Body of pancreas (tissue), 4 donors: ENCODE measurements around the gene D2HGDH. TPM values are rescaled to one million over a fixed set of nuclear protein-coding genes. Genes with fewer than 3 reads are reported as not detected.

Experiments used
- ATAC-seq: fragments of 150-250 bp; one replicate; pipeline ENCODE4 v1.9.1; 2016
- DNase-seq, 4 donors: peaks; one replicate each; pipeline ENCODE4 v3.0.0-alpha.2; 2019
- H3K27ac ChIP-seq, 4 donors: fragments of 200-600 bp; sonication (generic); 1 replicate in 3 of 4; 2 replicates in 1 of 4; pipeline versions ENCODE4 v1.5.1 to v1.6.1; 2016 to 2019; ENCODE audit warnings: mild to moderate bottlenecking in 1 of 4, mixed read lengths in 1 of 4, moderate library complexity in 1 of 4
- H3K27me3 ChIP-seq, 2 donors: fragments of 200-600 bp; sonication (generic); one replicate each; pipeline ENCODE4 v1.6.0; 2016; ENCODE audit warnings: mild to moderate bottlenecking in 1 of 2
- H3K36me3 ChIP-seq, 2 donors: fragments of 200-600 bp; sonication (generic); replicated peaks in 1 of 2; 2 replicates each; pipeline ENCODE4 v1.5.1; 2016; ENCODE audit warnings: low read depth in 2 of 2; ENCODE audit not compliant: insufficient read depth in 1 of 2
- H3K4me1 ChIP-seq: fragments of 200-600 bp; sonication (generic); one replicate; pipeline ENCODE4 v1.6.0; 2016
- H3K4me3 ChIP-seq, 2 donors: fragments of 200-600 bp; sonication (generic); 1 replicate in 1 of 2; 2 replicates in 1 of 2; pipeline ENCODE4 v1.5.1; 2016 to 2019
- H3K9me3 ChIP-seq, 3 donors: fragments of 200-600 bp; sonication (generic); 1 replicate in 2 of 3; 2 replicates in 1 of 3; pipeline ENCODE4 v1.5.1; 2016
- POLR2A ChIP-seq, 3 donors: fragments of 450-650 bp; IDR thresholded peaks; one replicate each; pipeline ENCODE4 v1.6.1; 2016; ENCODE audit warnings: antibody characterized with exemption in 3 of 3, mild to moderate bottlenecking in 2 of 3
- WGBS, 2 donors: methylation state at CpG; one replicate each; pipeline ENCODE4 v1.1.5; 2017; 5-methylcytosine and 5-hydroxymethylcytosine counted together
- intact Hi-C: fragments of 100-400 bp; cut with DNase I; formaldehyde crosslinking; loops from one replicate; pipeline ENCODE4 v1.15.1; 2023
- total RNA-seq, 2 donors: library from RNA; depleted of rRNA; stranded (reverse); fragments of >200 nt; gene quantifications; one replicate each; pipeline ENCODE4 v1.1.0, GENCODE V29; 2016
- TF ChIP-seq, protein P1 (sequence below), 7 experiments: fragments of 450-650 bp in 4 of 7; fragments of 200-600 bp in 3 of 7; sonication (generic) in 3 of 7; IDR thresholded peaks; one replicate each; pipeline ENCODE4 v1.5.1; 2016 to 2019; ENCODE audit warnings: antibody characterized with exemption in 7 of 7

The D2HGDH gene
- total RNA-seq, 2 donors from 2014 or later: 27.0 to 42.5 TPM

DNA sequence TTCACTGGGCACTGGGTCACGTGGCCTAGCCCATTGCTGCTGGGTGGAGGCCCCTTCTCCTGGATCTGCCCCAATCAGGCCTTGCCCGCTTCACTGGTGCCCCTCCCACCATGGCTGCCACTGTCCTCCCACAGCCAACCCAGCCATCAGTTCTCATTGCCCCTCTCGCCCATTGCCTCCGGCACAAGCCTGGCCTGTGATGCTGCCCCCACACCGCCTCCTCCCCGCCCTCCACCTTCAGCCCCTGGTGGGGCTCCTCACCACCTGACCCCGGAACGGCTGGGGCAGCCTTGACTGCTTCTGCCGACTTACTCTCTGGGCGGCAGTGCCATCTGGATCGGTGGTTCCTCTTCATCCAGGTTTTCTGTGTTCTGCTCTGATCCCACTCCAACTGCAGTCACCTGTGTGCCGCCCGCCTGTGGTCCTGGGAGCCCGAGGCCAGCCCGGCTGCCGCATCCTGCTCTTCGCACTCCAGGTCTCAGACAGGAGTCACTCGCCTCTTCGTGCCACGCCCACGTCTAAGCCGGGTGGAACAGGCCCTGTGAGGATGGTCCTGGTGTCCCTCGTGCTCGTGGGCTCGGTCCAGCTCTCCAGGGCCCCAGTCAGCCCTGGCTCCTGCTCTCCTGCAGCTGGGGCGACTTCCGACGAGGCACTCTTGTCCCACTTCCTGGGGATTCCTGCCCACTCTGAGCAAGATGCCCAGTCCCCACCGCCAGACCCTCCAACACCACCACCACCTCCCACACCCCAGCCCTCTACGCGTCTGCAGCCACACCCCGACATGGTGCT is 14.2 kb downstream of the D2HGDH start:
- TF ChIP-seq POLR2A (IDR thresholded peaks at IDR 0.05): no peak
- TF ChIP-seq, protein P1, sequence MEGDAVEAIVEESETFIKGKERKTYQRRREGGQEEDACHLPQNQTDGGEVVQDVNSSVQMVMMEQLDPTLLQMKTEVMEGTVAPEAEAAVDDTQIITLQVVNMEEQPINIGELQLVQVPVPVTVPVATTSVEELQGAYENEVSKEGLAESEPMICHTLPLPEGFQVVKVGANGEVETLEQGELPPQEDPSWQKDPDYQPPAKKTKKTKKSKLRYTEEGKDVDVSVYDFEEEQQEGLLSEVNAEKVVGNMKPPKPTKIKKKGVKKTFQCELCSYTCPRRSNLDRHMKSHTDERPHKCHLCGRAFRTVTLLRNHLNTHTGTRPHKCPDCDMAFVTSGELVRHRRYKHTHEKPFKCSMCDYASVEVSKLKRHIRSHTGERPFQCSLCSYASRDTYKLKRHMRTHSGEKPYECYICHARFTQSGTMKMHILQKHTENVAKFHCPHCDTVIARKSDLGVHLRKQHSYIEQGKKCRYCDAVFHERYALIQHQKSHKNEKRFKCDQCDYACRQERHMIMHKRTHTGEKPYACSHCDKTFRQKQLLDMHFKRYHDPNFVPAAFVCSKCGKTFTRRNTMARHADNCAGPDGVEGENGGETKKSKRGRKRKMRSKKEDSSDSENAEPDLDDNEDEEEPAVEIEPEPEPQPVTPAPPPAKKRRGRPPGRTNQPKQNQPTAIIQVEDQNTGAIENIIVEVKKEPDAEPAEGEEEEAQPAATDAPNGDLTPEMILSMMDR (IDR thresholded peaks at IDR 0.05): no peak
- Histone ChIP-seq H3K27ac (no peak overlapping the region), H3K27me3 (no peaks in the 10 kb centered on the region), H3K36me3 (peaks cover 0 to 5% of the 10 kb centered on the region in 2 donors), H3K4me1 (no peaks in the 10 kb centered on the region), H3K4me3 (no peak overlapping the region), H3K9me3 (no peaks in the 10 kb centered on the region)
- DNase-seq: no peak
- WGBS, 2 donors: 90 to 94% methylated on average over 20 to 32 of the region's 32 CpGs
- peak; percentile 15 for ATAC-seq
- intact Hi-C loops: no loop called here

DNA sequence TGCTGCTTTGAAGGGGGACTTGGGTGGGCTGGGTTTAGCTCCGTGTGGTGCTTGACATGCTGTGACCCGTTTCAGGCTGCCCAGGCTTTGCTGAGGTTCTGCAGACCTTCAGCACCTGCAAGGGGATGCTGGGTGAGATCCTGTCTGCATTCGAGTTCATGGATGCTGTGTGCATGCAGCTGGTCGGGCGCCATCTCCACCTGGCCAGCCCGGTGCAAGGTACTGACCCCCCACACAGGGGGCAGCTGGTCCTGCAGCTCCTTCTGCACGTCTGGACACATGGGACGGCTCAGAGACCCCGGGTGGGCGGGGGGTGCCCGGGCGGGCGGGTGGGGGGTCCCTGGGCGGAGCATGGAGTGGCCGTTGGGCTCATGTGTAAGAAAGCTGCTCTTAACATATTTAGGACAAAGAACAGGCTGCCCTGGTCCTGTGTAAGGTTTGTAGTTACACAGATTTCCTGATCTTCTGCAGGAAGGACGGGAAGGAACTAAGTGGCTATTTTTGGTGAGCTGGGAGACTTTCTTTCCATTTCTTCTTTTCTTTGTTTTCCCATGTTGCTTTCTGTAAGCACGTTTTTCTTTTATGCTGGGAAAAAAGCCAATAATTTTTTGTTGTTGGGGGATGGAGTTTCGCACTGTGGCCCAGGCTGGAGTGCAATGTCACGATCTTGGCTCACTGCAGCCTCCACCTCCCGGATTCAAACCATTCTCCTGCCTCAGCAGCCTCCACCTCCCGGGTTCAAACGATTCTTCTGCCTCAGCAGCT is 15.8 kb downstream of the D2HGDH start:
- no peak for DNase-seq
- 75 to 81% methylated on average over 12 to 22 of the region's 22 CpGs for WGBS, 2 donors
- H3K27ac ChIP-seq: no peak overlapping the region
- no peaks in the 10 kb centered on the region for H3K27me3 ChIP-seq
- H3K9me3 ChIP-seq: no peaks in the 10 kb centered on the region
- H3K36me3 ChIP-seq: peaks cover 0 to 5% of the 10 kb centered on the region in 2 donors
- ATAC-seq: no peak
- intact Hi-C loops: no loop called here
- no peak overlapping the region for H3K4me3 ChIP-seq
- no peaks in the 10 kb centered on the region for H3K4me1 ChIP-seq
- TF ChIP-seq POLR2A (IDR thresholded peaks at IDR 0.05): no peak
- TF ChIP-seq, protein P1 (IDR thresholded peaks at IDR 0.05): no peak

DNA sequence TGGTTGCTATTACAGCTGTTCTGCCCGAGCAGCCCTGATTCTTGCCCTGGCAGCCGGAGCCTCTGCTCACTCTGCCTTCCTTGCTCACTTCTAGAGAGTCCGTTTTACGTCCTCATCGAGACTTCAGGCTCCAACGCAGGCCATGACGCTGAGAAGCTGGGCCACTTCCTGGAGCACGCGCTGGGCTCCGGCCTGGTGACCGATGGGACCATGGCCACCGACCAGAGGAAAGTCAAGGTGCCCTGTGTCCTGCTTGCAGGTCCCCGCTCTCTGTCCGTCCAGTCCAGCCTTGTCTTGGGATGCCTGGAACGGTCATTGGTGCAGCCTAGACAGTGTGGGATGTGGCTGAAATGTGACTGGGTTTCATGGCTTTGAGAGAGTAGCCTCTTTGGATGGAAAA is 16.7 kb downstream of the D2HGDH start:
- DNase-seq (no peak), ATAC-seq (no peak)
- no peaks in the 10 kb centered on the region for H3K4me1 ChIP-seq
- WGBS, 2 donors: 86 to 89% methylated on average over 8 to 15 of the region's 15 CpGs
- H3K9me3 ChIP-seq: no peaks in the 10 kb centered on the region
- no peak overlapping the region for H3K4me3 ChIP-seq
- TF ChIP-seq POLR2A (IDR thresholded peaks at IDR 0.05): no peak
- TF ChIP-seq, protein P1 (IDR thresholded peaks at IDR 0.05): no peak
- intact Hi-C loops: no loop called here
- H3K36me3 ChIP-seq: peaks cover 0 to 5% of the 10 kb centered on the region in 2 donors
- no peaks in the 10 kb centered on the region for H3K27me3 ChIP-seq
- H3K27ac ChIP-seq: no peak overlapping the region

DNA sequence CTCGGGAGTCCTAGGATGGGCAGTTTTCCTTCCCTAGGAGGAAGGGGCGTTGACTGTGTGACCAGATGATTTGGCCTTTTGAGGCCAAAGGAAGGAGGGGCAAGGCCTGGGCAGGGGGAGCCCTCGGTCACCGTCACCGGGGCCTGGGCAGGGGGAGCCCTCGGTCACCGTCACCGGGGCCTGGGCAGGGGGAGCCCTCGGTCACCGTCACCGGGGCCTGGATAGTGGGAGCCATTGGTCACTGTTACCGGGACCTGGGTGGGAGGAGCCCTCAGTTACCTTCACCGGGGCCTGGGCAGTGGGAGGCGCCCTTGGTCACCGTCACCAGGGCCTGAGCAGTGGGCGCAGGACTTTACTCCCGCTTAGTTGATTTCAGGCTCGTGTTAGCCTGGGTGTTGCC is 17.3 kb downstream of the D2HGDH start:
- no peaks in the 10 kb centered on the region for H3K9me3 ChIP-seq
- H3K4me3 ChIP-seq: no peak overlapping the region
- no peak for TF ChIP-seq POLR2A (IDR thresholded peaks at IDR 0.05)
- TF ChIP-seq, protein P1 (IDR thresholded peaks at IDR 0.05): no peak
- peaks cover 0 to 8% of the 10 kb centered on the region in 2 donors for H3K36me3 ChIP-seq
- 95 to 96% methylated on average over 3 to 11 of the region's 18 CpGs for WGBS, 2 donors
- intact Hi-C loops: no loop called here
- no peaks in the 10 kb centered on the region for H3K4me1 ChIP-seq
- H3K27ac ChIP-seq: no peak overlapping the region
- DNase-seq (no peak), ATAC-seq (no peak)
- H3K27me3 ChIP-seq: no peaks in the 10 kb centered on the region
